Activated T-cell treated with anti-CD3 and anti-CD28 coated beads for 4 hours (primary cell): ENCODE measurements around the gene ARHGEF16.

Source experiments
- DNase-seq: peaks from one replicate; pipeline ENCODE4 v3.0.0-alpha.2; 2020

ARHGEF16 gene

DNA sequence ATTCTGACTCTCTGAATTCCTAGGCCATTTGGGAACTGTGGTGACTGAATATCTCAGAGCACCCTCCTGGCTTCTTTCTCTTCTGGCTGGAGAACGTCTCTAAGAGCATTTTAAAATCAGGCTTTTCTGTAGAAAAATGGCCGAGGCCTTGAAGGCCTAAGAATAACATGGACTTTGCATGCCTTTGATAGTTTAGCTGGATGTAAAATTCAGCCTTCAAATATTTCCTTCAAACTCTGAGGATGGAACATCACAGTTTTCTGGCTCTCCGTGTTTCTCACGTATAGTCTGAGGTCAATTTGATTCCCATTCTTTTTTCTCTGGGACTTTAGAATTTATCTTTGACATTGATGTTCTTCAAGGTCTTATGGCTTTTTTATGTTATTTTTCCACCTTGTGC, 34.0 kb downstream of the ARHGEF16 start:
- DNase-seq = no peak

DNA sequence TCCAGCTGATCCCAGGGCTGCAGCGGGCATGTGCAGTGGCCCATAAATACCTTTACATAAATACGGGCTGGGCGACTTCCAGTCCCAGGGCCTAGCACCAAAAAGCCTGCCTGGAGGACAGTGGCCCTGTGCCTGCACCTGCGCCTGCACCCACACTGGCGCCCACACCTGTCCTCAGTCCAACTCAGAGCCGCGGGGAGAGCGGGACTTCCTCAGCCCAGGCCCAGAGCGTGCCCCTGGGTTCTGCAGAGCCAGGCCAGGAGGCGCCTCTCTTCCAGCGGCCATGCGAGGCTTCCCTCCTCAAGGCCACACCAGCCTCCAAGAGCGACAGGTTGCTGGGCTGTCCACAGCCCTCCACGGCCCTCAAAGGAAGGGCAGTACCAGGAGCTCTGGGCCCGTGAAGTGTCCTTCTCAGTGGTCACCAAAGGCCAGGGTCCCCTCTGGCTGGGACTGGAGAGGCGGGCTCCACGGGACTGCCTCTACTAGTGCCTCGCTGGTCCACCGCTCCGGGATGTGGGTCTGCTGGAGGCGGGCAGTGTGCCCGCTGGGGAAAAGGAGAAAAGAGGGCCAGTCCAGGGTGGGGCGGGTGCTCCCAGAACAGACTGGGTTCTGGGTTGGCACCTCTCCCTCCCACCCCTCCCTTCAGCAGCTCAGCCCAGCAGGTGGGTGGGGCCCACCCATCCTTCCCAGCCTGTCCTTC, 35.7 kb downstream of the ARHGEF16 start:
- no peak for DNase-seq

DNA sequence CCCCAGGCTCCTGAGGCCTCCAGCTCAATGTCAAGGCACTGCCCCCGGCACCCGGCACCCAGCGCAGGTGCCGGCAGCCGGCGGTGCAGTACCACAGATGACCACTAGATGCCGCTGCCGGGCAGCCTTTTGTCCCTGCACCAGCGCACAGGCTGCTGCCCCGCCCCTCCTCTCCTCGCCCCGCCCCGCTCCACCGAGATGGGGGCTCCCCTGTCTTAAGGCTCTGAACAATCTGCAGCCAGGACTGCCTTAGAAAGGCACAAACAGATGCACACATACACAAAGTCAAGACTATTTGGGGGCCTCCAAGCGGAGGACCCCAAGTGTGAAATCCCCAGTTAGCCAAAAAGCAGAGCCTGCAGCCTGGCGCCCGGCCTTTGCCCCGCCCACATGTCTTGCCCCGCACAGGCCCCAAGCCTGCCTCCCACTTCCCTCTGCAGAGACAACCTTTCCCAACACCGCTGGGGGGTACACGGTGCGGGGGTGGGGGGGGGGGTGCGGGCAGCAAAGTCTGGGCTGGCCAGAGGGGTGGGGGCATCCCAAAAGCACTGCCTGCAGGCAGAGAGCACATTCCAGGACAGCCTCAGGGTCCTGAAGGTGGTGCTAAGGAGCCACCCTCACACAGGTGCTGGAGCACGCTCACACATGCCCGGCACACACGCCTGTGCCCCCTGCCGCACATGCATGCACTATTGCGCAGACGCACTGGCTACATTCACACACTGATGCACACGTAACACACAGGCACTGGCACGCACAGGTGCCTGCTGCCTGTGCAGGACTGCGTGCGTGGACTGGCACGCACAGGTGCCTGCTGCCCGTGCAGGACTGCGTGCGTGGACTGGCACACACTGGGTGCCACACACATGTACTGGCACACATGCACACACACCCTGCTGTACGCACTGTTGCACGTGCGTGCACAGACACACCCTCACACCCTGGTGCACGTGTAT, 37.1 kb downstream of the ARHGEF16 start:
- DNase-seq = peak; percentile 80

GRCh38 chr1:3492545-3493246, 38.2 kb downstream of the ARHGEF16 start:
- no peak for DNase-seq

- no peak for DNase-seq
These were observed 40.1 kb downstream of the ARHGEF16 start for GRCh38 chr1:3494321-3495308.

DNA sequence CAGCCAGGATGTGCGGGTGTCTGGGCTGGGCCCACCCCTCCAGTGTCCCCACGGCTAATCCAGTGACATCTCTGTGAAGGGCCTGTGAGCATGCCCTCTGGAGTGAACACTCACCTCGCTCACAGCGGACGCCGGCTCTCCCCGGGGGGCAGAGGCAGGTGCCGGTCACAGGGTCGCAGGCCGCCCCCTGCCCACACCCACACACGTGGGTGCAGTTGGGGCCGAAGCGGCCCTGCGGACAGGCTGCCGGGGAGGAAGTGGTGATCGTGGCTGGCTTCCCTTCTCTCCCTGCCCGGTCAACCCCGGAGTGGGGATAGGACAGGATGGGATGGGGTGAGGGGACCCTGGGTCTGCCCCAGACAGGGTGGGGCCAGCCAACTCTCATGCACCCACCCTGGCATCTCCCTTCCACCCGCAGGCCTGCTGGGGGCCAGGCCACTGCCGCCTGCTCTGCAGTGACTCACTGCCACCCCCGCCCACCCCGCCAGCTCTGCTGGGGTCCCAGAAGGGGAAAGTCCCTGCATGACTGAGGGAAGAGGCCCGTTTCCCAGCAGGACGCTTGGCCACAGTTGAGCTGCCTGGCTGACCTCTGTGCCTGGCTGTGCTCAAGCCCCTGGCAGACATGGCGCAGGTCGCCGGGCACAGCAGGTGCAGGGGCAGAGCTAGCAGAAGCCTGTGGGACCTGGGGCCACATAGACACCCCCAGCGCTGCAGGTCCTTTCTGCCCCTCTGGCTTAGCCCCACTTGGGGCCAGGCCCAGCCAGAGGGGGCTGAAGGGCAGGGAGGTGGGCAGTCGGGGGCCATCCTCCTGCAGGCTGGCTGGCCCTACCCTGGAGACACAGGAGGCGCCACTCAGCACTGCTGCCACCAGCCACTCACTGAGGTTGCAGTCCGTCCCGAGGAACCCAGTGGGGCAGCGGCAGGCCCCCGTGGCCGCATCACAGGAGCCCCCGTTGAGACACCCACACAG, 41.6 kb downstream of the ARHGEF16 start:
- no peak for DNase-seq

DNA sequence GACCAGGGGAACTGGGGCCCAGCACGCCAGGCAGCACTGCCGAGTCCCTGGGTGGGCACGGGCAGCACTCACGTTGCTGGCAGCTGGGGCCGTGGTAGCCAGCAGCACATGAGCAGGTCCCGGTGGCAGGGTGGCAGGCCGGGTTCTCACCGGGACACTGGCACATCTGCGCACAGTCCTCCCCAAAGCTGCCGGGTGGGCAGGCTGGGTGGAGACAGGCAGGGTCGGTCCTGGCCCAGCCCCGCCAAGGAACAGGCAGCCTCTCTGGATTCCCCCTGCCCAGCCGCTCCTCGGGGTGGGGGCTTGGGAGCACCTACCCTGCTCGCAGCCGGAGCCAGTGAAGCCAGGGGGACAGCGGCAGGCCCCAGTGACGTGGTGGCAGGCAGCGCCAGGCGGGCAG, 42.5 kb downstream of the ARHGEF16 start:
- DNase-seq = no peak

- no peak for DNase-seq
These were observed 43.1 kb downstream of the ARHGEF16 start for GRCh38 chr1:3497521-3497920.

DNA sequence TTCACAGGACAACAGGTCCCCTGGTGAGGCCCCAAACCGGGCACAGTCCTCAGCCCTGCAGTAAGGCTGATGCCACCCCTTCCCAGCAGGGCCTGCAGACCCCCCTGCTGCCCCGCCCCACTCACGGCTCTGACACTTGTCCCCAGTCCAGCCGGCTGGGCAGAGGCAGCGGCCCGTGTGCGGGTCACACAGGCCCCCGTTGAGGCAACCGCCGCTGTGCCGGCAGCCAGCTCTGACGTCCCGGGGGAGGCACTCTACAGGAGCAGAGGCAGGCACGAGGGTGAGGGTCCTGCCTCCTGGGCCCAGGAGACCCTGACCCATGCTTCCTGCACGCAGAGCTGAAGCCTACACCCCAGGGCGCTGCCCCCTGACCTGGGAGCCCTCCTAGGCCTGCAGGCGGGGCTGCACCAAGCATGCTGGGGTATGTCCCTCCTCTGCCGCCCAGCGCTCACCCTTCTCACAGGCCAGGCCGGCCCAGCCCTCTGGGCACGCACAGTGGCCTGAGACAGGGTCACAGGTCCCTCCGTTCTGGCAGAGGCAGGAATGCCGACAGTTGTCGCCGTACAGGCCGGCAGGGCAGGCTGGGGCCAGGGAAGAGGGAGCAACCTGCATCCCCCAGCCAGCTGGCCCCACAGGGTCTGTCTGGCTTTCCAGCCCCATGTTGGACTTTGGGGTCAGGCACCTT, 43.9 kb downstream of the ARHGEF16 start:
- DNase-seq = no peak

- no peak for DNase-seq
These were observed 44.5 kb downstream of the ARHGEF16 start for GRCh38 chr1:3498986-3499385.

- DNase-seq = no peak
These were observed 45.1 kb downstream of the ARHGEF16 start for GRCh38 chr1:3499611-3500010.

GRCh38 chr1:3500265-3500835, 45.9 kb downstream of the ARHGEF16 start:
- DNase-seq = no peak

- no peak for DNase-seq
These were observed 47.0 kb downstream of the ARHGEF16 start for GRCh38 chr1:3501437-3501836.

- DNase-seq = no peak
These were observed 47.6 kb downstream of the ARHGEF16 start for GRCh38 chr1:3501856-3502640.

GRCh38 chr1:3502641-3503524, 48.4 kb downstream of the ARHGEF16 start:
- no peak for DNase-seq

DNA sequence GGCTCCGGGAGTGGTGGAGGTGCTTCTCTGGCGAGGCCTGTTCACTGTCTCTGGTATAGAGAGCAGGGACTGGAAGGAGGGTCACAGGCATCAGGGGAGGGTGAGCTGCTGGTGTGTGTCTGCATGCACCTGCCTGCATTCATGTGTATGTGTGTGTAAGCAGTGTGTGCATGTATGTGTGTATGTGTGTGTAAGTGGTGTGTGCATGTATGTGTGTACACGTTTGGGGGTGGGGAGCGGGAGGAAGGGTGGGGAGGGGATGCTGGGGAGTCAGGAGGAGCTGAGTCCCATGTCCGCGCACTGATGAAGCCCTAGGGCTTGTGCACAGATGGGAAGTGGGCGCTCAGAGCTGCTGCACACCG, 49.0 kb downstream of the ARHGEF16 start:
- DNase-seq = no peak

GRCh38 chr1:3504151-3504821, 49.8 kb downstream of the ARHGEF16 start:
- DNase-seq = no peak

GRCh38 chr1:3504822-3505153, 50.3 kb downstream of the ARHGEF16 start:
- no peak for DNase-seq
